ENCODE results near the gene NKD2. TPM values are rescaled to one million over a fixed set of nuclear protein-coding genes. Genes with fewer than 3 reads are reported as not detected.

The NKD2 gene
- total RNA-seq, 2 experiments from 2014 or later, result 1.4 to 1.8 TPM

- DNase-seq, result no peak
- Mint-ChIP-seq H3K27ac (no peak overlapping the region), H3K36me3 (ENCODE audit: low read depth) (no peaks in the 10 kb centered on the region), H3K4me1 (peaks cover 2% of the 10 kb centered on the region), H3K4me3 (no peak overlapping the region), H3K27me3 (no peaks in the 10 kb centered on the region), H3K9me3 (no peaks in the 10 kb centered on the region)
- ChIA-PET POLR2A (no interaction called here), CTCF (no interaction called here)
Measured at GRCh38 chr5:1033178-1033577, 24.6 kb downstream of the NKD2 start.

GRCh38 chr5:1033606-1034420, 25.2 kb downstream of the NKD2 start:
- Mint-ChIP-seq H3K4me1 (peaks cover 2% of the 10 kb centered on the region), H3K27ac (no peak overlapping the region), H3K27me3 (no peaks in the 10 kb centered on the region), H3K36me3 (ENCODE audit: low read depth) (no peaks in the 10 kb centered on the region), H3K4me3 (no peak overlapping the region), H3K9me3 (no peaks in the 10 kb centered on the region)
- no peak for DNase-seq
- POLR2A ChIA-PET, result no interaction called here
- CTCF ChIA-PET, result no interaction called here

- DNase-seq, result no peak
- H3K4me3 Mint-ChIP-seq, result no peak overlapping the region
- ChIA-PET CTCF (no interaction called here), POLR2A (no interaction called here)
- H3K27ac Mint-ChIP-seq, result no peak overlapping the region
- no peaks in the 10 kb centered on the region for H3K27me3 Mint-ChIP-seq
- no peaks in the 10 kb centered on the region for H3K9me3 Mint-ChIP-seq
- peaks cover 2% of the 10 kb centered on the region for H3K4me1 Mint-ChIP-seq
- H3K36me3 Mint-ChIP-seq (ENCODE audit: low read depth), result no peaks in the 10 kb centered on the region
Measured at GRCh38 chr5:1034421-1034905, 25.9 kb downstream of the NKD2 start.

DNA sequence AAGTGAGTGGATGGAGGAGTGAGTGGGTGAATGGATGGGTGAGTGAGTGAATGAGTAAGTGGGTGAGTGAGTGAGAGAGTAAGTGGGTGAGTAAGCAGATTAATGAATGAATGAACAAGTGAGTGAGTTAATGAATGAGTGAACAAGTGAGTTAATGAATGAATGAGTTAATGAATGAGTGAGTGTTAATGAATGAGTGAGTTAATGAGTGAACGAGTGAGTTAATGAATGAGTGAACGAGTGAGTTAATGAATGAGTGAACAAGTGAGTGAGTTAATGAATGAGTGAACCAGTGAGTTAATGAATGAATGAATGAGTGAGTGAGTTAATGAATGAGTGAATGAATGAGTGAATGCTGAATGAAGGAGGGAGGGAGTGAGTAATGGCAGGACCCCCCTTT, 26.4 kb downstream of the NKD2 start:
- no peaks in the 10 kb centered on the region for H3K27me3 Mint-ChIP-seq
- H3K4me1 Mint-ChIP-seq, result peaks cover 2% of the 10 kb centered on the region
- H3K27ac Mint-ChIP-seq, result no peak overlapping the region

DNA sequence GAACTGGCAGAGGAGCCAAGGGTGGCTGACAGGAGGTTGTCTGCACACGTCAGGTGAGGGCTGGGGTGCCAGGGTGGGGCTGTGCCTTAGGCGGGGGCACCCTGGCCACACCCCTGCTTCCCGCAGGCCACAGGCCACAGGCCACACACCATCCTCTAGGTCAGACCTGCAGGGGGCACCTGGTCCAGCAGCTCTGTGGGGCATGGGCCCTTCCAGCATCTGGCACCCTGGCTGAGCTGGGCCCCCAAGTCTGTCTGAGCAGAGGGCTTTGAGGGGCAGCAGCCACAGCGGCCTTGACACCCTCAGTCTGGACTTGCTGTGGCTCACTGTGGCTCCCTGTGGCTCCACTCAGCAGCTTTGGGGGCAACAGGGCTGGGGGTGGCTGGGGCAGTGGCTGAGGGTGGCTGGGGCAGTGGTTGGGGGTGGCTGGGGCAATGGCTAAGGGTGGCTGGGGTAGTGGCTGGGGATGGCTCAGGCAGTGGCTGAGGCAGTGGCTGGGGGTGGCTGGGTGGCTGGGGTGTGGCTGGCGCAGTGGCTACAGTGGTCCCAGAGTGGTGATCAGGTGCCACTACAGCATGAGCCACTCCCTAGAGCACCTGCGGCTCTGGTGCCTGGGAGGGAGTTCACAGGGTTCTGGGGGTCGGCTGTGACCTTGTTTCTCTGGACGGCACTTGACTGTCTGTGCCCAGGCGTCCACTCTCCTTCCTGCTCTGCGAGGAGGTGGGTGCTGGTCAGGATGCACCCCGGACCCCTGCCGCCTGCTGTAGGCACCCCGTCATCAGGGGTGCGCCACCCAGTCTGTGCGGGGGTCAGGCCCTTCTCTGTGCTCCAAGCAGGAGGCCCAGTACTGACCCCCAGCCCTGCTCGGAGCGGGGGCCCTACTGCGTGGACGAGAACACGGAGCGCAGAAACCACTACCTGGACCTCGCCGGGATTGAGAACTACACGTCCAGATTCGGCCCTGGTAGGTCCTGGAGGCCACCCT, 27.1 kb downstream of the NKD2 start:
- Mint-ChIP-seq H3K4me3 (no peak overlapping the region), H3K4me1 (peaks cover 2% of the 10 kb centered on the region), H3K27me3 (no peaks in the 10 kb centered on the region), H3K9me3 (peaks cover 7% of the 10 kb centered on the region), H3K36me3 (ENCODE audit: low read depth) (no peaks in the 10 kb centered on the region), H3K27ac (no peak overlapping the region)
- ChIA-PET CTCF (no interaction called here), POLR2A (no interaction called here)
- no peak for DNase-seq

More for the DNA sequence above, 26.4 kb downstream of the NKD2 start:
- no peaks in the 10 kb centered on the region for H3K36me3 Mint-ChIP-seq (ENCODE audit: low read depth)
- ChIA-PET CTCF (no interaction called here), POLR2A (no interaction called here)
- DNase-seq, result no peak
- no peak overlapping the region for H3K4me3 Mint-ChIP-seq
- peaks cover 3% of the 10 kb centered on the region for H3K9me3 Mint-ChIP-seq

DNA sequence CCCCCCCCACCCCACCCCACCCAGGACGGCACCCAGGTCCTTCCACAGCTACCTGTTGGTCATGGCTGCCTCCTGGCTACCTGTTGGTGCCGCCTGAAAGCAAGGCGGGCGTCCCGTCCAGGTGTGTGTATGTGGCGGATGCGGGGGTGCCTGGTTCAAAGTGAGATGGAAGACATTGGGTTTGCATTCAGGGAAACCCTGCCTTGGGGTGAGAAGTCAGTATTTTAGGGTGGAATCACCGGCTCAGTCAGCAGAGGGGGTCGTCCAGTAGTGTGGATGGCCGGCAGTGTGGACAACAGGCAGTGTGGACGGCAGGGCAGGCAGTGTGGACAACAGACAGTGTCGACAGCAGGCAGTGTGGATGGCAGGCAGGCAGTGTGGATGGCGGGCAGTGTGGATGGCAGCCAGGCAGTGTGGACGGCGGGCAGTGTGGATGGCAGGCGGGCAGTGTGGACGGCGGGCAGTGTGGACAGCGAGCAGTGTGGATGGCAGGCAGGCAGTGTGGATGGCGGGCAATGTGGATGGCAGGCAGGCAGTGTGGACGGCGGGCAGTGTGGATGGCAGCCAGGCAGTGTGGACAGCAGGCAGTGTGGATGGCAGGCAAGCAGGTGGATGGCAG, 28.0 kb downstream of the NKD2 start:
- ChIA-PET CTCF (no interaction called here), POLR2A (no interaction called here)
- Mint-ChIP-seq H3K9me3 (peaks cover 16% of the 10 kb centered on the region), H3K27me3 (no peaks in the 10 kb centered on the region), H3K36me3 (ENCODE audit: low read depth) (no peaks in the 10 kb centered on the region), H3K27ac (no peak overlapping the region), H3K4me1 (peaks cover 2% of the 10 kb centered on the region), H3K4me3 (no peak overlapping the region)
- no peak for DNase-seq

DNA sequence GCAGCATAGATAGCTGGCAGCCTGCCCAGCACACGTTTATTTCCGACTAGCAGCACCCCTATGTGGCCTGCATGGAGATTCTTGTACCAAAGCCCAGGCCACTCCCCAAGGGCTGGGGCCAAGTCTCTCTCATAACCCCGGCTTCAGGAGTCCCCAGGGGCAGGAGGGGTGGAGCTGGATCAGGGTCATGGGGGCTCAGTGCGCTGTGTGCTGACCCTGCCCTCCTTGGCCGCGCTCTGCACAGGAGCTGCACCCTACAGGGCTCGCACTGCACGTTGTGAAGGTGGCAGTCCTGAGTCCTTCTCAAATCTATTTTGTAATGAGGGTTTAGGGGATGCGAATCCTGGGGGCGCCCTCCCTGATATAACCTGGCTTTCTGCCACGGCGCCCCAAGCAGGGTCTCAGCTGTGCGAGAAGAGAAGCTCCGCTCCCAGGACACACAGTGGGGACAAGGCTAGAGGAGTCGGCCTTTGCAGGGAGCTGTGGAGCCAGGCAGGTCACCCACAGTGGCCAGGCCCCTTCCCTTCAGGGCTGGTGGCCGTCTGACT, 28.6 kb downstream of the NKD2 start:
- H3K4me3 Mint-ChIP-seq, result no peak overlapping the region
- no peaks in the 10 kb centered on the region for H3K27me3 Mint-ChIP-seq
- ChIA-PET POLR2A (no interaction called here), CTCF (no interaction called here)
- H3K4me1 Mint-ChIP-seq, result peaks cover 2% of the 10 kb centered on the region
- H3K27ac Mint-ChIP-seq, result no peak overlapping the region
- H3K9me3 Mint-ChIP-seq, result peaks cover 21% of the 10 kb centered on the region
- no peak for DNase-seq
- H3K36me3 Mint-ChIP-seq (ENCODE audit: low read depth), result no peaks in the 10 kb centered on the region

DNA sequence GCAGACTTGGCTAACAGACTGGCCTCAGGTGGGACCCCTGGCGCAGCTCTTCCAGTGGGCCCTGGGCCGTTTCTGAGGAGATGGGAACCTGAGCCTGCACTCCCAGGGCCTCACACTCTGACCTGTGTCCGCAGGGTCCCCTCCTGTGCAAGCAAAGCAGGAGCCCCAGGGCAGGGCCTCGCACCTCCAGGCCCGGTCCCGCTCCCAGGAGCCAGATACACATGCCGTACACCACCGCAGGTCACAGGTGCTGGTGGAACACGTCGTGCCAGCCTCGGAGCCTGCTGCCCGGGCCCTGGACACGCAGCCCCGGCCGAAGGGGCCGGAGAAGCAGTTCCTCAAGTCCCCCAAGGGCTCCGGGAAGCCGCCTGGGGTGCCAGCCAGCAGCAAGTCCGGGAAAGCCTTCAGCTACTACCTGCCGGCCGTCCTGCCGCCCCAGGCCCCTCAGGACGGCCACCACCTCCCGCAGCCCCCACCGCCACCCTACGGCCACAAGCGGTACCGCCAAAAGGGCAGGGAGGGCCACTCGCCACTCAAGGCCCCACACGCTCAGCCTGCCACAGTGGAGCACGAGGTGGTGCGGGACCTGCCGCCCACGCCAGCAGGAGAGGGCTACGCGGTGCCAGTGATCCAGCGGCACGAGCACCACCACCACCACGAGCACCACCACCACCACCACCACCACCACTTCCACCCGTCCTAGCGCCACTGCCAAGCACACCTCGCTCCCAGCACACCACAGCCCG, 29.2 kb downstream of the NKD2 start:
- Mint-ChIP-seq H3K4me1 (peaks cover 2% of the 10 kb centered on the region), H3K27me3 (no peaks in the 10 kb centered on the region), H3K36me3 (ENCODE audit: low read depth) (no peaks in the 10 kb centered on the region), H3K9me3 (peaks cover 26% of the 10 kb centered on the region), H3K4me3 (no peak overlapping the region), H3K27ac (no peak overlapping the region)
- ChIA-PET POLR2A (no interaction called here), CTCF (no interaction called here)
- no peak for DNase-seq

- DNase-seq, result no peak
- CTCF ChIA-PET, result no interaction called here
- no peaks in the 10 kb centered on the region for H3K27me3 Mint-ChIP-seq
- no peak overlapping the region for H3K4me3 Mint-ChIP-seq
- peaks cover 32% of the 10 kb centered on the region for H3K9me3 Mint-ChIP-seq
- H3K36me3 Mint-ChIP-seq (ENCODE audit: low read depth), result no peaks in the 10 kb centered on the region
- no peak overlapping the region for H3K27ac Mint-ChIP-seq
- POLR2A ChIA-PET, result no interaction called here
- H3K4me1 Mint-ChIP-seq, result peaks cover 2% of the 10 kb centered on the region
Measured at GRCh38 chr5:1038417-1039209, 30.0 kb downstream of the NKD2 start.

DNA sequence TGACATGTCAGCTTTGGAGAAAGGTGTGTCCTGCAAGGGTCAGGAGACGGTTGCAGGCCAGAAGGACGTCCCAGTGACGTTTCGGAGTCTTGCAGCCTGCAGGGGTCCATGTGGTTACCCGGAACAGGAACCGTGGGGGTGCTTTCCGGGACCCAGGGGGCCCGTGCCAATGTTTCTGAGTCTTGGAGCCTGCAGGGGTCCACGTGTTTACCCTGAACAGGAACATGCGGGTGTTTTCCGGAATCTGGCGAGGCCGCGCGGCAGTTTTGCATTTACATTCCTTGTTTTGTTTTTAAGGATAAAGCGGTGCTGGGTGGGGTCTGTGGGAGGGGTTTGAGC, 30.6 kb downstream of the NKD2 start:
- Mint-ChIP-seq H3K4me1 (peaks cover 2% of the 10 kb centered on the region), H3K27me3 (no peaks in the 10 kb centered on the region), H3K9me3 (peaks cover 37% of the 10 kb centered on the region), H3K36me3 (ENCODE audit: low read depth) (no peaks in the 10 kb centered on the region), H3K27ac (no peak overlapping the region), H3K4me3 (no peak overlapping the region)
- DNase-seq, result no peak
- ChIA-PET POLR2A (no interaction called here), CTCF (no interaction called here)

- H3K9me3 Mint-ChIP-seq, result peaks cover 43% of the 10 kb centered on the region
- H3K36me3 Mint-ChIP-seq (ENCODE audit: low read depth), result no peaks in the 10 kb centered on the region
- no peak overlapping the region for H3K4me3 Mint-ChIP-seq
- DNase-seq, result no peak
- POLR2A ChIA-PET, result no interaction called here
- H3K27me3 Mint-ChIP-seq, result no peaks in the 10 kb centered on the region
- H3K4me1 Mint-ChIP-seq, result peaks cover 2% of the 10 kb centered on the region
- H3K27ac Mint-ChIP-seq, result no peak overlapping the region
- CTCF ChIA-PET, result no interaction called here
Measured at GRCh38 chr5:1039706-1040260, 31.2 kb downstream of the NKD2 start.

- Mint-ChIP-seq H3K27me3 (no peaks in the 10 kb centered on the region), H3K9me3 (peaks cover 51% of the 10 kb centered on the region), H3K4me3 (no peak overlapping the region), H3K27ac (no peak overlapping the region), H3K4me1 (no peaks in the 10 kb centered on the region), H3K36me3 (ENCODE audit: low read depth) (no peaks in the 10 kb centered on the region)
- CTCF ChIA-PET, result no interaction called here
- POLR2A ChIA-PET, result no interaction called here
- DNase-seq, result no peak
Measured at GRCh38 chr5:1040571-1040970, 32.0 kb downstream of the NKD2 start.
